GM23338 (cell line): ENCODE results near the gene FURIN. TPM values are rescaled to one million over a fixed set of nuclear protein-coding genes. Genes with fewer than 3 reads are reported as not detected.

Experiments
- ATAC-seq: fragments of 200-7000 bp; cut with Tn5 transposase; 3 replicates; pipeline ENCODE4 v1.9.1; 2020
- DNase-seq: peaks from one replicate; pipeline ENCODE4 v3.0.0-alpha.2; 2015; ENCODE audit warnings: low spot score
- H2AFZ ChIP-seq: fragments of 200-600 bp; sonication (generic); 2 replicates; pipeline ENCODE4 v1.8.0; 2016; ENCODE audit warnings: antibody characterized with exemption, mild to moderate bottlenecking, moderate library complexity
- H3F3A ChIP-seq: fragments of 200-600 bp; sonication (generic); replicated peaks from 2 replicates; pipeline ENCODE4 v1.8.0; 2017; ENCODE audit warnings: antibody characterized with exemption, mixed run types, low read depth
- H3K27ac ChIP-seq: fragments of 200-600 bp; sonication (generic); 2 replicates; pipeline ENCODE4 v1.6.1; 2016; ENCODE audit warnings: low read depth
- H3K27me3 ChIP-seq: fragments of 200-600 bp; sonication (generic); 2 replicates; pipeline ENCODE4 v1.8.0; 2016; ENCODE audit warnings: mild to moderate bottlenecking, mixed run types, moderate library complexity; ENCODE audit not compliant: insufficient read depth
- H3K36me3 ChIP-seq: fragments of 200-600 bp; sonication (generic); 2 replicates; pipeline ENCODE4 v1.8.0; 2016; ENCODE audit warnings: mild to moderate bottlenecking; ENCODE audit not compliant: insufficient read depth
- H3K4me1 ChIP-seq: fragments of 200-600 bp; sonication (generic); 2 replicates; pipeline ENCODE4 v1.8.0; 2016; ENCODE audit warnings: mild to moderate bottlenecking, moderate library complexity; ENCODE audit not compliant: insufficient read depth
- H3K4me2 ChIP-seq: fragments of 200-600 bp; sonication (generic); 2 replicates; pipeline ENCODE4 v1.7.1; 2017; ENCODE audit warnings: mixed run types
- H3K4me3 ChIP-seq: fragments of 200-600 bp; sonication (generic); 2 replicates; pipeline ENCODE4 v1.6.1; 2016; ENCODE audit warnings: mixed run types
- H3K79me2 ChIP-seq: fragments of 200-600 bp; sonication (generic); replicated peaks from 2 replicates; pipeline ENCODE4 v1.8.0; 2017; ENCODE audit warnings: mild to moderate bottlenecking; ENCODE audit not compliant: insufficient read depth
- H3K9me2 ChIP-seq: fragments of 200-600 bp; sonication (generic); 2 replicates; pipeline ENCODE4 v1.8.0; 2017; ENCODE audit not compliant: insufficient read depth
- H4K20me1 ChIP-seq: fragments of 200-600 bp; sonication (generic); replicated peaks from 2 replicates; pipeline ENCODE4 v1.8.0; 2017; ENCODE audit warnings: mild to moderate bottlenecking; ENCODE audit not compliant: insufficient read depth
- H3K27ac Mint-ChIP-seq: 2 replicates; pipeline ENCODE4 v1.8.0; 2020; ENCODE audit warnings: inconsistent platforms, mild to moderate bottlenecking, moderate library complexity, mixed read lengths
- H3K27me3 Mint-ChIP-seq: 3 replicates; pipeline ENCODE4 v1.8.0; 2022; ENCODE audit warnings: low read depth, mild to moderate bottlenecking, moderate library complexity, mixed read lengths, inconsistent platforms; ENCODE audit not compliant: insufficient read depth, poor library complexity
- H3K36me3 Mint-ChIP-seq: 3 replicates; pipeline ENCODE4 v1.8.0; 2021; ENCODE audit warnings: low read depth, mild to moderate bottlenecking, inconsistent platforms, moderate library complexity, mixed read lengths
- H3K4me1 Mint-ChIP-seq: 3 replicates; pipeline ENCODE4 v1.8.0; 2020; ENCODE audit warnings: mild to moderate bottlenecking, inconsistent platforms, mixed read lengths
- H3K4me3 Mint-ChIP-seq: 3 replicates; pipeline ENCODE4 v1.8.0; 2021; ENCODE audit warnings: moderate library complexity, mild to moderate bottlenecking, inconsistent platforms, mixed read lengths
- H3K9me3 Mint-ChIP-seq: 3 replicates; pipeline ENCODE4 v1.8.0; 2020; ENCODE audit warnings: moderate library complexity, mild to moderate bottlenecking, inconsistent platforms, mixed read lengths
- CREB1 ChIP-seq: fragments of 250-450 bp; sonication (Bioruptor Pico); IDR thresholded peaks from 2 replicates; pipeline ENCODE4 v1.5.0; 2020; ENCODE audit warnings: low read depth, mild to moderate bottlenecking, moderate library complexity
- CTCF ChIP-seq, 2 experiments: fragments of 200-600 bp in 1 of 2; sonication (generic) in 1 of 2; conservative IDR thresholded peaks; 2 replicates each; pipeline versions ENCODE4 v1.5.1 to v1.6.1; 2016 to 2017; ENCODE audit warnings: antibody characterized with exemption in 2 of 2, low read depth in 2 of 2, mild to moderate bottlenecking in 2 of 2, moderate library complexity in 1 of 2
- EZH2 ChIP-seq: fragments of 200-600 bp; sonication (generic); IDR thresholded peaks from one replicate; pipeline ENCODE4 v1.8.0; 2017; ENCODE audit warnings: antibody characterized with exemption, mild to moderate bottlenecking, low read depth; ENCODE audit not compliant: unreplicated experiment
- EZH2phosphoT487 ChIP-seq: fragments of 200-600 bp; sonication (generic); IDR thresholded peaks from one replicate; pipeline ENCODE4 v1.8.1; 2018; ENCODE audit warnings: antibody characterized with exemption; ENCODE audit not compliant: unreplicated experiment
- JUNB ChIP-seq: IDR thresholded peaks from one replicate; pipeline ENCODE4 v1.6.1; 2016; ENCODE audit warnings: antibody characterized with exemption; ENCODE audit not compliant: unreplicated experiment
- NANOG ChIP-seq: IDR thresholded peaks from 2 replicates; pipeline ENCODE4 v1.6.1; 2016; ENCODE audit warnings: antibody characterized with exemption, borderline replicate concordance
- POLR2AphosphoS5 ChIP-seq: IDR thresholded peaks from 2 replicates; pipeline ENCODE4 v1.6.1; 2016; ENCODE audit warnings: antibody characterized with exemption, low read depth
- STAT1 ChIP-seq: IDR thresholded peaks from one replicate; pipeline ENCODE4 v1.6.1; 2016; ENCODE audit warnings: antibody characterized with exemption; ENCODE audit not compliant: unreplicated experiment
- ZNF114 ChIP-seq: fragments of 250-450 bp; sonication (Bioruptor Pico); IDR thresholded peaks from 2 replicates; pipeline ENCODE4 v1.5.0; 2020; ENCODE audit warnings: mild to moderate bottlenecking, moderate library complexity
- ZNF331 ChIP-seq: fragments of 250-450 bp; sonication (Bioruptor Pico); IDR thresholded peaks from 2 replicates; pipeline ENCODE4 v1.5.0; 2020; ENCODE audit warnings: low read depth, mild to moderate bottlenecking, moderate library complexity
- ZNF462 ChIP-seq: fragments of 250-450 bp; sonication (Bioruptor Pico); IDR thresholded peaks from 2 replicates; pipeline ENCODE4 v1.5.0; 2020; ENCODE audit warnings: mild to moderate bottlenecking, moderate library complexity
- polyA plus RNA-seq: library from polyadenylated mRNA; unstranded; fragments of >200 nt; fragmentation: Nextera tagmentation; extraction: Ambion mirVana; gene quantifications from 2 replicates; pipeline ENCODE4 v1.2.1, GENCODE V29; 2016
- total RNA-seq: library from RNA; depleted of rRNA; stranded (reverse); fragments of >200 nt; shearing (Covaris generic); gene quantifications from 2 replicates; pipeline ENCODE4 v1.2.3, GENCODE V29; 2014
- TF ChIP-seq, protein P1 (sequence below): IDR thresholded peaks from 2 replicates; pipeline ENCODE4 v1.6.1; 2016; ENCODE audit warnings: antibody characterized with exemption
- TF ChIP-seq, protein P2 (sequence below): IDR thresholded peaks from one replicate; pipeline ENCODE4 v1.6.1; 2018; ENCODE audit warnings: antibody characterized with exemption; ENCODE audit not compliant: unreplicated experiment

The FURIN gene
- total and polyA plus RNA-seq, 2 experiments from 2014 or later = 6.3 to 20.9 TPM

DNA sequence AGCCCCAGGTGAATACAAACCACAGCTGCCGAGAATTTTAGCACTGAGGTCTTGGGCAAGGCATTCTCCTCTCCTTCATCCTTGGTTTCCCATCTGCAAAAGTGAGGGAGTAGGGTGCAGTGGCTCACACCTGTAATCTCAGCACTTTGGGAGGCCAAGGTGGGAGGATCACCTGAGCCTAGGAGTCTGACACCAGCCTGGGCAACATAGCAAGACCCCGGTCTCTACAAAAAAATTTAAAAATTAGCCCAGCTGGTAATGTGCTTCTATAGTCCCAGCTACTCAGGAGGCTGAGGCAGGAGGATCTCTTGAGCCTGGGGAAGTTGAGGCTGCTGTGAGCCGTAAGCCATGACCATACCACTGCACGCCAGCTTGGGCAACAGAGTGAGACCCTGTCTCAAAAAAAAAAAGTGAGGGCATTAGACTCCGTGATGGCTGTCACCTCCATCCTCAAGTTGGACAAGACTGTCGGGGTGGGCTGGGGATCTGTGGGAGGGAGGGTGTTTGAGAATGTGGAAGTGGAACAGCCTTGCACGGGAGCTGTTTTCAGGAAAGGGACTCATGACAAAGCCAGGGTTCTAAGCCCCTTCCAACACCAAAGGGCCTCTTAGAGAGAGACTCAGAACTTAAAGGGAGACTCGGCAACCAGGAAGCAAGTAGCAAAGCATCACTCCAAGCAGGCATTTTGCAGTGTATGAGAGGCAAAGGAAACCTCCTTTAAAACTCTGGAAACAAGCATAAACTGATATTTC, 46.0 kb upstream of the FURIN start:
- Histone ChIP-seq H3K27ac (no peak overlapping the region), H3K4me3 (no peak overlapping the region), H3K79me2 (no peaks in the 10 kb centered on the region), H3K27me3 (no peaks in the 10 kb centered on the region), H3K36me3 (no peaks in the 10 kb centered on the region), H3K9me2 (no peaks in the 10 kb centered on the region), H3K4me1 (peaks cover 3% of the 10 kb centered on the region; the same call in 1 of the 2 replicates), H2AFZ (no peak overlapping the region), H3K4me2 (no peak overlapping the region), H3F3A (no peaks in the 10 kb centered on the region), H4K20me1 (no peaks in the 10 kb centered on the region)
- DNase-seq (no peak), ATAC-seq (no peak)
- Mint-ChIP-seq H3K4me1 (peaks cover 11% of the 10 kb centered on the region), H3K36me3 (no peaks in the 10 kb centered on the region; the same call in 2 of the 3 replicates), H3K27me3 (peaks cover 5% of the 10 kb centered on the region), H3K4me3 (no peak overlapping the region), H3K27ac (no peak overlapping the region), H3K9me3 (peaks cover 11% of the 10 kb centered on the region; the same call in 2 of the 3 replicates)
- TF ChIP-seq CREB1 (CRISPR knock-in tag) (no peak), JUNB (no peak), EZH2 (no peak), CTCF (conservative IDR thresholded peaks at IDR 0.05; ENCODE audit: low read depth in 2 of 2) (no peak), STAT1 (no peak), ZNF114 (CRISPR knock-in tag) (no peak), NANOG (no peak), POLR2AphosphoS5 (no peak), ZNF331 (CRISPR knock-in tag) (no peak), ZNF462 (CRISPR knock-in tag) (no peak), EZH2phosphoT487 (no peak)
- TF ChIP-seq, protein P1, sequence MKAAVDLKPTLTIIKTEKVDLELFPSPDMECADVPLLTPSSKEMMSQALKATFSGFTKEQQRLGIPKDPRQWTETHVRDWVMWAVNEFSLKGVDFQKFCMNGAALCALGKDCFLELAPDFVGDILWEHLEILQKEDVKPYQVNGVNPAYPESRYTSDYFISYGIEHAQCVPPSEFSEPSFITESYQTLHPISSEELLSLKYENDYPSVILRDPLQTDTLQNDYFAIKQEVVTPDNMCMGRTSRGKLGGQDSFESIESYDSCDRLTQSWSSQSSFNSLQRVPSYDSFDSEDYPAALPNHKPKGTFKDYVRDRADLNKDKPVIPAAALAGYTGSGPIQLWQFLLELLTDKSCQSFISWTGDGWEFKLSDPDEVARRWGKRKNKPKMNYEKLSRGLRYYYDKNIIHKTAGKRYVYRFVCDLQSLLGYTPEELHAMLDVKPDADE = no peak
- TF ChIP-seq, protein P2, sequence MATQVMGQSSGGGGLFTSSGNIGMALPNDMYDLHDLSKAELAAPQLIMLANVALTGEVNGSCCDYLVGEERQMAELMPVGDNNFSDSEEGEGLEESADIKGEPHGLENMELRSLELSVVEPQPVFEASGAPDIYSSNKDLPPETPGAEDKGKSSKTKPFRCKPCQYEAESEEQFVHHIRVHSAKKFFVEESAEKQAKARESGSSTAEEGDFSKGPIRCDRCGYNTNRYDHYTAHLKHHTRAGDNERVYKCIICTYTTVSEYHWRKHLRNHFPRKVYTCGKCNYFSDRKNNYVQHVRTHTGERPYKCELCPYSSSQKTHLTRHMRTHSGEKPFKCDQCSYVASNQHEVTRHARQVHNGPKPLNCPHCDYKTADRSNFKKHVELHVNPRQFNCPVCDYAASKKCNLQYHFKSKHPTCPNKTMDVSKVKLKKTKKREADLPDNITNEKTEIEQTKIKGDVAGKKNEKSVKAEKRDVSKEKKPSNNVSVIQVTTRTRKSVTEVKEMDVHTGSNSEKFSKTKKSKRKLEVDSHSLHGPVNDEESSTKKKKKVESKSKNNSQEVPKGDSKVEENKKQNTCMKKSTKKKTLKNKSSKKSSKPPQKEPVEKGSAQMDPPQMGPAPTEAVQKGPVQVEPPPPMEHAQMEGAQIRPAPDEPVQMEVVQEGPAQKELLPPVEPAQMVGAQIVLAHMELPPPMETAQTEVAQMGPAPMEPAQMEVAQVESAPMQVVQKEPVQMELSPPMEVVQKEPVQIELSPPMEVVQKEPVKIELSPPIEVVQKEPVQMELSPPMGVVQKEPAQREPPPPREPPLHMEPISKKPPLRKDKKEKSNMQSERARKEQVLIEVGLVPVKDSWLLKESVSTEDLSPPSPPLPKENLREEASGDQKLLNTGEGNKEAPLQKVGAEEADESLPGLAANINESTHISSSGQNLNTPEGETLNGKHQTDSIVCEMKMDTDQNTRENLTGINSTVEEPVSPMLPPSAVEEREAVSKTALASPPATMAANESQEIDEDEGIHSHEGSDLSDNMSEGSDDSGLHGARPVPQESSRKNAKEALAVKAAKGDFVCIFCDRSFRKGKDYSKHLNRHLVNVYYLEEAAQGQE = no peak
